Left lung (tissue), 10 donors: ENCODE data around the gene KCNIP4. TPM values are rescaled to one million over a fixed set of nuclear protein-coding genes. Genes with fewer than 3 reads are reported as not detected.

Experiments used
- ATAC-seq: fragments of 200-7000 bp; cut with Tn5 transposase; one replicate; pipeline ENCODE4 v1.9.1; 2020; ENCODE audit warnings: moderate library complexity
- DNase-seq, 4 donors: peaks; one replicate each; pipeline ENCODE4 v3.0.0-alpha.2; 2013 to 2020
- H3K27ac ChIP-seq, 2 donors: fragments of 200-600 bp; sonication (generic) in 1 of 2; one replicate each; pipeline versions ENCODE4 v1.5.0 to v1.8.0; 2020 to 2021
- H3K27me3 ChIP-seq, 2 donors: fragments of 200-600 bp; sonication (generic) in 1 of 2; one replicate each; pipeline versions ENCODE4 v1.5.0 to v1.8.0; 2020 to 2021
- H3K36me3 ChIP-seq, 2 donors: fragments of 200-600 bp; sonication (generic) in 1 of 2; one replicate each; pipeline versions ENCODE4 v1.5.0 to v1.8.0; 2020 to 2021
- H3K4me1 ChIP-seq, 2 donors: fragments of 200-600 bp; one replicate each; pipeline ENCODE4 v1.8.0; 2021
- H3K4me3 ChIP-seq, 2 donors: fragments of 200-600 bp; sonication (generic) in 1 of 2; one replicate each; pipeline versions ENCODE4 v1.5.0 to v1.8.0; 2020 to 2021; ENCODE audit warnings: mild to moderate bottlenecking in 1 of 2
- H3K9me3 ChIP-seq, 2 donors: fragments of 200-600 bp; sonication (generic) in 1 of 2; one replicate each; pipeline versions ENCODE4 v1.5.0 to v1.8.0; 2020 to 2021
- CTCF ChIP-seq, 2 donors: fragments of 200-600 bp; sonication (generic) in 1 of 2; IDR thresholded peaks; one replicate each; pipeline versions ENCODE4 v1.5.0 to v1.8.0; 2021; ENCODE audit warnings: antibody characterized with exemption in 2 of 2
- intact Hi-C, 2 donors: fragments of 100-400 bp; cut with DNase I; formaldehyde crosslinking; loops; one replicate each; pipeline versions ENCODE4 v1.11.2 to v1.14.2; 2022
- polyA plus RNA-seq, 6 donors: library from polyadenylated mRNA; unstranded; fragments of 120-200 nt; gene quantifications; one replicate each; pipeline ENCODE4 v1.2.1, GENCODE V29; 2013; ENCODE audit not compliant: insufficient read length in 6 of 6
- total RNA-seq, 2 donors: library from RNA; stranded (reverse); fragmentation: NEBNext Ultra II Directional; extraction: Animal tissue kit (Norgen Biotek cat#: 25700); gene quantifications; one replicate each; pipeline ENCODE4 v1.2.1, GENCODE V29; 2021
- donor health status: DM: no; HTN: yes; CAD: no.
- donor health status: DM: no; HTN: no; CAD: no.

The KCNIP4 gene
- total and polyA plus RNA-seq, 8 donors = 2.8 to 5.4 (median 4.9) TPM; not detected in 2

- intact Hi-C loops = no loop called here
- H3K27me3 ChIP-seq = no peaks in the 10 kb centered on the region
- DNase-seq (no peak), ATAC-seq (no peak)
- H3K4me3 ChIP-seq = no peak overlapping the region
- no peak overlapping the region for H3K27ac ChIP-seq
- no peaks in the 10 kb centered on the region for H3K9me3 ChIP-seq
- no peaks in the 10 kb centered on the region for H3K4me1 ChIP-seq
- H3K36me3 ChIP-seq = no peaks in the 10 kb centered on the region
- TF ChIP-seq CTCF (IDR thresholded peaks at IDR 0.05) = no peak
Observed at GRCh38 chr4:21879187-21879586, 69.4 kb downstream of the KCNIP4 start.

GRCh38 chr4:21876711-21877110 is 71.9 kb downstream of the KCNIP4 start:
- no peak overlapping the region for H3K27ac ChIP-seq
- no peaks in the 10 kb centered on the region for H3K4me1 ChIP-seq
- TF ChIP-seq CTCF (IDR thresholded peaks at IDR 0.05) = no peak
- no peak overlapping the region for H3K4me3 ChIP-seq
- H3K9me3 ChIP-seq = no peaks in the 10 kb centered on the region
- no peaks in the 10 kb centered on the region for H3K27me3 ChIP-seq
- H3K36me3 ChIP-seq = no peaks in the 10 kb centered on the region
- intact Hi-C loops = no loop called here
- ATAC-seq = no peak
- no peak for DNase-seq

- Histone ChIP-seq H3K4me1 (no peaks in the 10 kb centered on the region), H3K27ac (no peak overlapping the region), H3K4me3 (no peak overlapping the region), H3K27me3 (no peaks in the 10 kb centered on the region), H3K9me3 (no peaks in the 10 kb centered on the region), H3K36me3 (no peaks in the 10 kb centered on the region)
- intact Hi-C loops = no loop called here
- DNase-seq = no peak
- no peak for ATAC-seq
- TF ChIP-seq CTCF (IDR thresholded peaks at IDR 0.05) = no peak
Observed at GRCh38 chr4:21873145-21873544, 75.4 kb downstream of the KCNIP4 start.

GRCh38 chr4:21872101-21872500 is 76.5 kb downstream of the KCNIP4 start:
- Histone ChIP-seq H3K27me3 (no peaks in the 10 kb centered on the region), H3K36me3 (no peaks in the 10 kb centered on the region), H3K9me3 (no peaks in the 10 kb centered on the region), H3K4me3 (no peak overlapping the region), H3K27ac (no peak overlapping the region), H3K4me1 (no peaks in the 10 kb centered on the region)
- DNase-seq = no peak
- intact Hi-C loops = no loop called here
- TF ChIP-seq CTCF (IDR thresholded peaks at IDR 0.05) = no peak
- ATAC-seq = no peak

- no peaks in the 10 kb centered on the region for H3K4me1 ChIP-seq
- ATAC-seq (no peak), DNase-seq (no peak)
- H3K9me3 ChIP-seq = no peaks in the 10 kb centered on the region
- no peaks in the 10 kb centered on the region for H3K36me3 ChIP-seq
- no peak overlapping the region for H3K4me3 ChIP-seq
- H3K27ac ChIP-seq = no peak overlapping the region
- H3K27me3 ChIP-seq = no peaks in the 10 kb centered on the region
- intact Hi-C loops = no loop called here
- TF ChIP-seq CTCF (IDR thresholded peaks at IDR 0.05) = no peak
Observed at GRCh38 chr4:21869978-21870745, 78.4 kb downstream of the KCNIP4 start.
